Neural cell (in vitro differentiated cells): ENCODE results near the gene GRAMD4. TPM values are rescaled to one million over a fixed set of nuclear protein-coding genes. Genes with fewer than 3 reads are reported as not detected.

ENCODE experiments used
- H2AFZ ChIP-seq: fragments of 200-600, 300-800 bp; sonication (generic), shearing (Covaris generic); 2 replicates; pipeline ENCODE4 v1.6.0; 2014; ENCODE audit warnings: low read depth, mild to moderate bottlenecking, antibody characterized with exemption, low read length, moderate library complexity
- H3F3A ChIP-seq: fragments of 200-600 bp; shearing (Covaris generic); 2 replicates; pipeline ENCODE4 v1.6.1; 2016; ENCODE audit warnings: mild to moderate bottlenecking, moderate library complexity, mixed read lengths, antibody characterized with exemption, low read length; ENCODE audit not compliant: insufficient read depth, poor library complexity, severe bottlenecking
- H3K27ac ChIP-seq: fragments of 200-600, 300-800 bp; sonication (generic), shearing (Covaris generic); 2 replicates; pipeline ENCODE4 v1.5.1; 2014; ENCODE audit warnings: mild to moderate bottlenecking, low read length, moderate library complexity
- H3K27me3 ChIP-seq: fragments of 300-800, 200-600 bp; sonication (generic), shearing (Covaris generic); 2 replicates; pipeline ENCODE4 v1.6.0; 2014; ENCODE audit warnings: mild to moderate bottlenecking, low read depth, low read length, moderate library complexity; ENCODE audit not compliant: insufficient read depth
- H3K36me3 ChIP-seq: fragments of 300-800, 200-600 bp; sonication (generic), shearing (Covaris generic); 2 replicates; pipeline ENCODE4 v1.5.1; 2014; ENCODE audit warnings: mild to moderate bottlenecking, antibody characterized with exemption, low read length, moderate library complexity; ENCODE audit not compliant: insufficient read depth
- H3K4me2 ChIP-seq: fragments of 300-800, 200-600 bp; sonication (generic), shearing (Covaris generic); 2 replicates; pipeline ENCODE4 v1.6.0; 2014; ENCODE audit warnings: mild to moderate bottlenecking, low read length
- H3K4me3 ChIP-seq: fragments of 300-800, 200-600 bp; sonication (generic), shearing (Covaris generic); 2 replicates; pipeline ENCODE4 v1.5.1; 2014; ENCODE audit warnings: mild to moderate bottlenecking, low read length, moderate library complexity
- H3K79me2 ChIP-seq: fragments of 200-600 bp; shearing (Covaris generic); replicated peaks from 2 replicates; pipeline ENCODE4 v1.6.0; 2014; ENCODE audit warnings: mild to moderate bottlenecking, low read length, moderate library complexity; ENCODE audit not compliant: insufficient read depth
- H3K9ac ChIP-seq: fragments of 300-800, 200-600 bp; sonication (generic), shearing (Covaris generic); 2 replicates; pipeline ENCODE4 v1.6.1; 2016; ENCODE audit warnings: mild to moderate bottlenecking, low read length, mixed read lengths
- H3K9me2 ChIP-seq: fragments of 200-600 bp; shearing (Covaris generic); 2 replicates; pipeline ENCODE4 v1.6.1; 2016; ENCODE audit warnings: mild to moderate bottlenecking, low read length, mixed read lengths; ENCODE audit not compliant: insufficient read depth
- H3K9me3 ChIP-seq: fragments of 200-600, 300-800 bp; sonication (generic), shearing (Covaris generic); 2 replicates; pipeline ENCODE4 v1.6.1; 2016; ENCODE audit warnings: mild to moderate bottlenecking, mixed run types, low read length, moderate library complexity, mixed read lengths
- H4K20me1 ChIP-seq: fragments of 200-600 bp; shearing (Covaris generic); 2 replicates; pipeline ENCODE4 v1.6.1; 2016; ENCODE audit warnings: mild to moderate bottlenecking, mixed run types; ENCODE audit not compliant: insufficient read depth
- EP300 ChIP-seq: fragments of 450-650 bp; conservative IDR thresholded peaks from 2 replicates; pipeline ENCODE4 v1.6.1; 2014; ENCODE audit warnings: antibody characterized with exemption, mild to moderate bottlenecking, moderate library complexity; ENCODE audit not compliant: poor library complexity, severe bottlenecking
- EZH2 ChIP-seq: fragments of 200-600, 300-800 bp; shearing (Covaris generic), sonication (generic); IDR thresholded peaks from 2 replicates; pipeline ENCODE4 v1.6.1; 2014; ENCODE audit warnings: antibody characterized with exemption, low read length, borderline replicate concordance, mild to moderate bottlenecking; ENCODE audit not compliant: insufficient read depth, poor library complexity, severe bottlenecking
- MXI1 ChIP-seq: fragments of 450-650 bp; conservative IDR thresholded peaks from 2 replicates; pipeline ENCODE4 v1.6.1; 2014; ENCODE audit warnings: antibody characterized with exemption, mild to moderate bottlenecking; ENCODE audit not compliant: poor library complexity, severe bottlenecking
- POLR2AphosphoS5 ChIP-seq: IDR thresholded peaks from 2 replicates; pipeline ENCODE4 v1.6.1; 2012
- RAD21 ChIP-seq: fragments of 450-650 bp; conservative IDR thresholded peaks from 2 replicates; pipeline ENCODE4 v1.6.1; 2014; ENCODE audit warnings: antibody characterized with exemption, mild to moderate bottlenecking, moderate library complexity
- SMC3 ChIP-seq: fragments of 450-650 bp; conservative IDR thresholded peaks from 2 replicates; pipeline ENCODE4 v1.6.1; 2014; ENCODE audit warnings: antibody characterized with exemption, mild to moderate bottlenecking, moderate library complexity; ENCODE audit not compliant: poor library complexity
- TAF1 ChIP-seq: IDR thresholded peaks from 2 replicates; pipeline ENCODE4 v1.6.1; 2012; ENCODE audit warnings: low read depth
- polyA plus RNA-seq: library from polyadenylated mRNA; depleted of rRNA; stranded (reverse); fragments of >200 nt; gene quantifications from 2 replicates; pipeline ENCODE4 v1.2.3, GENCODE V29; 2014
- TF ChIP-seq, protein P1 (sequence below): IDR thresholded peaks from 2 replicates; pipeline ENCODE4 v1.6.1; 2012; ENCODE audit warnings: borderline replicate concordance
- TF ChIP-seq, protein P2 (sequence below): fragments of 450-650 bp; IDR thresholded peaks from 2 replicates; pipeline ENCODE4 v1.5.1; 2014; ENCODE audit warnings: antibody characterized with exemption, mild to moderate bottlenecking, moderate library complexity; ENCODE audit not compliant: poor library complexity, severe bottlenecking

GRAMD4 gene
- polyA plus RNA-seq, 1 donor from 2014 or later, result 35.6 TPM

DNA sequence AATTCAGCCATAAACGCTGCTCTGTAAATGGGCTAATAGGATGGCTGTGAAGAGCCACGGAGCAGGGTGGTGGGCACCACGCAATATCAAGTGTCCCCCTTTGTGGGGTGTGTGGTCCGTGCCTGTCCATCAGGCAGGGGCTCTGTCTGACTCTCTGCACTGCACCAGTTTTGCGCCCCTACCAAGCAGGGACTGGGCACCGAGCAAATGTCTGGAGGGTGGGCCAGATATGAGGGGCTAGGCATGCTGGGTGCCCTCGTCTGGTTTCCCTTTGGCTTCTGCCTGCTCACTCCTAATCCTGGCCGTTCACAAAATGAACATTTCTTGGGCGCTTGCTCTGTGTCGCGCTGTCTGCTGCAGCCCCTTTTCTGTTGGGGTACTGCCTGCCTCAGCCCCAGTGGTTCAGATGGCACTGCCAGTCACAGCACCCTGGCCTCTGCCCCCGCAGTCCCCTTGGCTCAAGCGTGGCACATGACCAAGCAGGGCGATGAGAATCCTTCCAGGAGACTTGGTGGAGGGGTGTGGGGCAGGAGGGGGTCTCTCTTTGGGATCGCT lies 45.7 kb upstream of the GRAMD4 start:
- H3F3A ChIP-seq, result no peaks in the 10 kb centered on the region
- H3K27me3 ChIP-seq, result peaks cover 16% of the 10 kb centered on the region
- no peak overlapping the region for H3K4me2 ChIP-seq
- H3K4me3 ChIP-seq, result no peak overlapping the region
- H3K27ac ChIP-seq, result no peak overlapping the region
- H3K9me2 ChIP-seq, result no peaks in the 10 kb centered on the region
- peaks cover 7% of the 10 kb centered on the region for H3K79me2 ChIP-seq
- no peaks in the 10 kb centered on the region for H3K36me3 ChIP-seq
- no peaks in the 10 kb centered on the region for H3K9me3 ChIP-seq
- H2AFZ ChIP-seq, result no peak overlapping the region
- no peak overlapping the region for H3K9ac ChIP-seq
- TF ChIP-seq, protein P1, sequence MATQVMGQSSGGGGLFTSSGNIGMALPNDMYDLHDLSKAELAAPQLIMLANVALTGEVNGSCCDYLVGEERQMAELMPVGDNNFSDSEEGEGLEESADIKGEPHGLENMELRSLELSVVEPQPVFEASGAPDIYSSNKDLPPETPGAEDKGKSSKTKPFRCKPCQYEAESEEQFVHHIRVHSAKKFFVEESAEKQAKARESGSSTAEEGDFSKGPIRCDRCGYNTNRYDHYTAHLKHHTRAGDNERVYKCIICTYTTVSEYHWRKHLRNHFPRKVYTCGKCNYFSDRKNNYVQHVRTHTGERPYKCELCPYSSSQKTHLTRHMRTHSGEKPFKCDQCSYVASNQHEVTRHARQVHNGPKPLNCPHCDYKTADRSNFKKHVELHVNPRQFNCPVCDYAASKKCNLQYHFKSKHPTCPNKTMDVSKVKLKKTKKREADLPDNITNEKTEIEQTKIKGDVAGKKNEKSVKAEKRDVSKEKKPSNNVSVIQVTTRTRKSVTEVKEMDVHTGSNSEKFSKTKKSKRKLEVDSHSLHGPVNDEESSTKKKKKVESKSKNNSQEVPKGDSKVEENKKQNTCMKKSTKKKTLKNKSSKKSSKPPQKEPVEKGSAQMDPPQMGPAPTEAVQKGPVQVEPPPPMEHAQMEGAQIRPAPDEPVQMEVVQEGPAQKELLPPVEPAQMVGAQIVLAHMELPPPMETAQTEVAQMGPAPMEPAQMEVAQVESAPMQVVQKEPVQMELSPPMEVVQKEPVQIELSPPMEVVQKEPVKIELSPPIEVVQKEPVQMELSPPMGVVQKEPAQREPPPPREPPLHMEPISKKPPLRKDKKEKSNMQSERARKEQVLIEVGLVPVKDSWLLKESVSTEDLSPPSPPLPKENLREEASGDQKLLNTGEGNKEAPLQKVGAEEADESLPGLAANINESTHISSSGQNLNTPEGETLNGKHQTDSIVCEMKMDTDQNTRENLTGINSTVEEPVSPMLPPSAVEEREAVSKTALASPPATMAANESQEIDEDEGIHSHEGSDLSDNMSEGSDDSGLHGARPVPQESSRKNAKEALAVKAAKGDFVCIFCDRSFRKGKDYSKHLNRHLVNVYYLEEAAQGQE, result no peak
- TF ChIP-seq TAF1 (no peak), SMC3 (no peak), RAD21 (no peak), POLR2AphosphoS5 (no peak), EZH2 (no peak), EP300 (no peak), MXI1 (no peak)
- TF ChIP-seq, protein P2, sequence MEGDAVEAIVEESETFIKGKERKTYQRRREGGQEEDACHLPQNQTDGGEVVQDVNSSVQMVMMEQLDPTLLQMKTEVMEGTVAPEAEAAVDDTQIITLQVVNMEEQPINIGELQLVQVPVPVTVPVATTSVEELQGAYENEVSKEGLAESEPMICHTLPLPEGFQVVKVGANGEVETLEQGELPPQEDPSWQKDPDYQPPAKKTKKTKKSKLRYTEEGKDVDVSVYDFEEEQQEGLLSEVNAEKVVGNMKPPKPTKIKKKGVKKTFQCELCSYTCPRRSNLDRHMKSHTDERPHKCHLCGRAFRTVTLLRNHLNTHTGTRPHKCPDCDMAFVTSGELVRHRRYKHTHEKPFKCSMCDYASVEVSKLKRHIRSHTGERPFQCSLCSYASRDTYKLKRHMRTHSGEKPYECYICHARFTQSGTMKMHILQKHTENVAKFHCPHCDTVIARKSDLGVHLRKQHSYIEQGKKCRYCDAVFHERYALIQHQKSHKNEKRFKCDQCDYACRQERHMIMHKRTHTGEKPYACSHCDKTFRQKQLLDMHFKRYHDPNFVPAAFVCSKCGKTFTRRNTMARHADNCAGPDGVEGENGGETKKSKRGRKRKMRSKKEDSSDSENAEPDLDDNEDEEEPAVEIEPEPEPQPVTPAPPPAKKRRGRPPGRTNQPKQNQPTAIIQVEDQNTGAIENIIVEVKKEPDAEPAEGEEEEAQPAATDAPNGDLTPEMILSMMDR, result no peak
- H4K20me1 ChIP-seq, result no peaks in the 10 kb centered on the region

DNA sequence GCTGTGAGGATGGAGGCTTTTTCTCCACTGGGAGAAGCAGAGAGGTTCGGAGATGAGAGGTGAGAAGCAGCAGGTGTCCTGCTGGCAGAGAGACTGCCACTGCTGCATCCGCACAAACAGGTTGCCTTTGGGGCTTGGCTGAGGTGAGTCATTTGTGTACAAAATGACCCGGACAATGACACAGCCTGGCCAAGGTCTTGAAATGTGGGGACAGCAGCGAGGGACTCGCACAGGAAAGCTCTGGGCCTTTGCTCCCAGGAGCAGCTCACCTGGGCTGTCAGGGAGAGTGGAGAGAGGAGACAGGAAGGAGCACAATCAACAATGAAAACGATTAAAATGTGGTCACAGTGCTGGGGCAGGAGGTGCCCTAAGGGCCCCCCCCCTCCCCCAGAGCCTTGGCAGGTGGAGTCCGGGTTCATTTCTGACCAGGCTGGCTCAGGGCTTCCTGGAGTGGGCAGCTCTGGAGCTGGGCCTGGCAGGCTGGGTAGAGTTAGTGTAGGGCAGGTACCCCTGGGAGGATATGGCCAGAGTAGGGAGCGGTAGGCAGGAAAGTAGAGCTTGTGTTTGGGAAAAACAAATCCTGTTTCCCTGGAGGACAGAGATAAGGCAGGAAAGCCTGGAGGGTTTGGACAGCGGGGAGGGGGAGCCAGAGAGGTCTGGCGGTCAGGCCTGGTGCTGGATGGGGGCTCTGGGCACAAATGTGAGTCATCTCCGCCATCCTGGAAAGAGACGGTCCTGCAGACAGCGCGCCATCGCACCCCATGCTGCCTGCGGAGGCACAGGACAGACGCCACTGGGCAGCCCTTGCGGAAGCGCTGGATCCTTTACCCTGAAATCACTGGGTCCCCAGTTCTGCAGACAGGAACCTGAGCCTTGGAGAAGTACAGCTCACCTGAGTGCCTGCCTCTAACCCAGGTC lies 44.9 kb upstream of the GRAMD4 start:
- H3K79me2 ChIP-seq, result peaks cover 7% of the 10 kb centered on the region
- H3K27ac ChIP-seq, result no peak overlapping the region
- peaks cover 16% of the 10 kb centered on the region for H3K27me3 ChIP-seq
- TF ChIP-seq, protein P2, result no peak
- TF ChIP-seq SMC3 (no peak), EZH2 (no peak), RAD21 (no peak), MXI1 (no peak), POLR2AphosphoS5 (no peak), EP300 (no peak)
- TF ChIP-seq, protein P1, result no peak
- H3K4me2 ChIP-seq, result no peak overlapping the region
- H3K36me3 ChIP-seq, result no peaks in the 10 kb centered on the region
- H4K20me1 ChIP-seq, result no peaks in the 10 kb centered on the region
- no peaks in the 10 kb centered on the region for H3F3A ChIP-seq
- no peak overlapping the region for H3K4me3 ChIP-seq
- no peak overlapping the region for H2AFZ ChIP-seq
- no peaks in the 10 kb centered on the region for H3K9me3 ChIP-seq
- H3K9me2 ChIP-seq, result no peaks in the 10 kb centered on the region
- no peak overlapping the region for H3K9ac ChIP-seq
